DND-41 (cell line): ENCODE measurements around the gene EHMT1.
"Not testable (repeated sequence)": the region's sequence is repeated elsewhere in the genome, so short reads cannot be mapped to it uniquely, and the experiment has no call there.

Source experiments
- CTCF ChIP-seq: IDR thresholded peaks from 2 replicates; pipeline ENCODE4 v1.5.1; 2012; ENCODE audit warnings: borderline replicate concordance, low read length, moderate library complexity, mild to moderate bottlenecking; ENCODE audit not compliant: poor library complexity, severe bottlenecking; ENCODE audit errors: extremely low read depth
- EZH2 ChIP-seq: IDR thresholded peaks from 3 replicates; pipeline ENCODE4 v1.6.1; 2012; ENCODE audit warnings: borderline replicate concordance, low read depth, mild to moderate bottlenecking, moderate library complexity, low read length, inconsistent platforms; ENCODE audit not compliant: severe bottlenecking

- TF ChIP-seq CTCF, EZH2: not testable (repeated sequence)
Observed at GRCh38 chr9:137885121-137885520, 266.3 kb downstream of the EHMT1 start.
